WTC11 (cell line): ENCODE results near the gene DLL1. TPM values are rescaled to one million over a fixed set of nuclear protein-coding genes. Genes with fewer than 3 reads are reported as not detected.

ENCODE experiments used
- AFF4 ChIP-seq: sonication (generic); formaldehyde crosslinking; IDR thresholded peaks from 2 replicates; pipeline ENCODE4 v1.8.1; 2023; ENCODE audit warnings: mild to moderate bottlenecking, missing genetic modification reagents, borderline replicate concordance
- ARID4B ChIP-seq: sonication (generic); formaldehyde crosslinking; IDR thresholded peaks from 2 replicates; pipeline ENCODE4 v1.8.0; 2023; ENCODE audit warnings: missing genetic modification reagents, mild to moderate bottlenecking, borderline replicate concordance
- ATF6 ChIP-seq: sonication (generic); formaldehyde crosslinking; IDR thresholded peaks from 2 replicates; pipeline ENCODE4 v1.8.1; 2023; ENCODE audit warnings: mild to moderate bottlenecking, missing genetic modification reagents
- CTCF ChIP-seq: fragments of 200-600 bp; IDR thresholded peaks from 2 replicates; pipeline ENCODE4 v1.8.0; 2022; ENCODE audit warnings: antibody characterized with exemption
- E2F4 ChIP-seq: sonication (generic); formaldehyde crosslinking; IDR thresholded peaks from 2 replicates; pipeline ENCODE4 v1.8.1; 2022; ENCODE audit warnings: low read depth, mild to moderate bottlenecking, moderate library complexity, missing genetic modification reagents, borderline replicate concordance
- ERG ChIP-seq: fragments of 250-450 bp; sonication (Bioruptor Pico); IDR thresholded peaks from 2 replicates; pipeline ENCODE4 v1.8.0; 2021; ENCODE audit warnings: mild to moderate bottlenecking
- ETV6 ChIP-seq: sonication (generic); formaldehyde crosslinking; IDR thresholded peaks from 2 replicates; pipeline ENCODE4 v1.8.1; 2022; ENCODE audit warnings: mild to moderate bottlenecking, missing genetic modification reagents
- FOXJ3 ChIP-seq: sonication (generic); formaldehyde crosslinking; IDR thresholded peaks from 2 replicates; pipeline ENCODE4 v1.9.0; 2021; ENCODE audit warnings: missing genetic modification reagents, mild to moderate bottlenecking, borderline replicate concordance
- GABPB1 ChIP-seq: sonication (generic); formaldehyde crosslinking; IDR thresholded peaks from 2 replicates; pipeline ENCODE4 v1.8.1; 2023; ENCODE audit warnings: mild to moderate bottlenecking, missing genetic modification reagents
- GRHL2 ChIP-seq: fragments of 250-450 bp; sonication (Bioruptor Pico); IDR thresholded peaks from 2 replicates; pipeline ENCODE4 v1.8.0; 2022; ENCODE audit warnings: mild to moderate bottlenecking, moderate library complexity; ENCODE audit not compliant: insufficient replicate concordance, severe bottlenecking
- GTF2I ChIP-seq: fragments of 250-450 bp; sonication (Bioruptor Pico); conservative IDR thresholded peaks from 2 replicates; pipeline ENCODE4 v1.4.0; 2021; ENCODE audit warnings: mild to moderate bottlenecking
- JUN ChIP-seq: sonication (generic); formaldehyde crosslinking; IDR thresholded peaks from 2 replicates; pipeline ENCODE4 v1.8.0; 2023; ENCODE audit warnings: mild to moderate bottlenecking, missing genetic modification reagents
- MXD4 ChIP-seq: fragments of 250-450 bp; sonication (Bioruptor Pico); IDR thresholded peaks from 2 replicates; pipeline ENCODE4 v1.8.0; 2021; ENCODE audit warnings: mild to moderate bottlenecking, moderate library complexity, borderline replicate concordance
- NR1H2 ChIP-seq: sonication (generic); formaldehyde crosslinking; IDR thresholded peaks from 2 replicates; pipeline ENCODE4 v1.9.0; 2021; ENCODE audit warnings: mild to moderate bottlenecking, moderate library complexity, missing genetic modification reagents
- SOX15 ChIP-seq: fragments of 250-450 bp; sonication (Bioruptor Pico); IDR thresholded peaks from 2 replicates; pipeline ENCODE4 v1.9.0; 2021; ENCODE audit warnings: mild to moderate bottlenecking
- ZNF219 ChIP-seq: sonication (generic); formaldehyde crosslinking; IDR thresholded peaks from 2 replicates; pipeline ENCODE4 v1.8.0; 2023; ENCODE audit warnings: missing genetic modification reagents, mild to moderate bottlenecking, borderline replicate concordance
- ZNF532 ChIP-seq: fragments of 250-450 bp; sonication (Bioruptor Pico); IDR thresholded peaks from 2 replicates; pipeline ENCODE4 v1.9.0; 2021; ENCODE audit warnings: mild to moderate bottlenecking, borderline replicate concordance
- total RNA-seq: library from RNA; stranded (reverse); gene quantifications from 3 replicates; pipeline ENCODE4 v1.2.3, GENCODE V29; 2021

The DLL1 gene
- total RNA-seq, 1 experiment from 2014 or later = 25.3 TPM

- TF ChIP-seq ERG (CRISPR knock-in tag) (no peak), JUN (CRISPR knock-in tag) (peak; percentile 83; the same call in 1 of the 2 replicates), GABPB1 (CRISPR knock-in tag) (peak; percentile 59), E2F4 (CRISPR knock-in tag) (no peak; the same call in 1 of the 2 replicates), GRHL2 (CRISPR knock-in tag) (no peak), ETV6 (CRISPR knock-in tag) (peak; percentile 87), GTF2I (no peak), ZNF532 (no peak), ATF6 (no peak), CTCF (no peak), ARID4B (CRISPR knock-in tag) (no peak; the same call in 1 of the 2 replicates), SOX15 (no peak), MXD4 (CRISPR knock-in tag) (no peak), AFF4 (CRISPR knock-in tag) (no peak; the same call in 1 of the 2 replicates), NR1H2 (CRISPR knock-in tag) (no peak), FOXJ3 (CRISPR knock-in tag) (no peak), ZNF219 (CRISPR knock-in tag) (0 out of 2 replicates have a peak, but pooled peaks have one; percentile 72)
Observed at GRCh38 chr6:170306324-170307079, 15.6 kb upstream of the DLL1 start, which contains the start of gene FAM120B (continued).
